HG03175 (cell line): ENCODE data around the gene PML.
A peak's percentile ranks its signal among the peaks of the same experiment; 100 is the strongest.

Experiments used
- ATAC-seq: cut with Tn5 transposase; IDR thresholded peaks from one replicate; pipeline ENCODE4 v1.9.1; 2021; ENCODE audit warnings: mild to moderate bottlenecking, moderate library complexity; ENCODE audit not compliant: unreplicated experiment

The PML gene

DNA sequence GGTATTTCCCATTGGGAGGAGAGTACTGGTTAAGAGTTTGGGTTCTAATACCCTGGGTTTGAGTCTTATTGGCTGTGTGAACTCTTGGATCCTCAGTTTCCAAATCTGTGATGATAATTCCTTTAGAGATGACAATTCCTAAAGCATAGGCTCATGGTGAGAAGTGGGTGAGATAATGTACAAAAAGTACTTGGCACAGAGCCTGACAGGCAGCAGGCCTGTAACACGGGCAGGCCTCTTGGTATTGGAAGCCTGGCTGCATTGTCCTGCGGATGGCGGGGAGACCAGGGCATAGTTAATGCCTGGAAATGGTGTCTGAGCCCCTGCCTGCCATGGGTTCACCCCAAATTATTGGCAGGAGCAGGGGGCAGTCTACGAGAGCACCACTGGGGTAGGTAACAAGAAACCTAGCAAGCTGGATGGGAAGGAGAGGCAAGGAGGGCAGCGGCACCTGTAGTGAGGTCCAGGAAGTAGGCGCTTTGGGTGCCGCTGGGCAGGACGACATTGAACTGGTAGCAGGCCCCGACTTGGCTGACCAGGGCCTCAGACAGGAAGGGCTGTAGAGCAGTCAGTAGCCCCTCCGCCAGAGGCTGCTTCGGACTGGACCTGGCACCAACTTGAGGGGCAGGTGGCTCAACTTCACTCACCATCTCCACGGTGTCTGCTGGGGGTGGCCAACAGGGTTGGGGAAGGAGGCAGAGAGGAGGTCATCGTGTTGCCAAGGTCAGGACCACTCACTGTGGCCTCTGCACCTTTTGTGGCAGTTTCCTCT is 10.1 kb upstream of the PML start:
- no peak for ATAC-seq

DNA sequence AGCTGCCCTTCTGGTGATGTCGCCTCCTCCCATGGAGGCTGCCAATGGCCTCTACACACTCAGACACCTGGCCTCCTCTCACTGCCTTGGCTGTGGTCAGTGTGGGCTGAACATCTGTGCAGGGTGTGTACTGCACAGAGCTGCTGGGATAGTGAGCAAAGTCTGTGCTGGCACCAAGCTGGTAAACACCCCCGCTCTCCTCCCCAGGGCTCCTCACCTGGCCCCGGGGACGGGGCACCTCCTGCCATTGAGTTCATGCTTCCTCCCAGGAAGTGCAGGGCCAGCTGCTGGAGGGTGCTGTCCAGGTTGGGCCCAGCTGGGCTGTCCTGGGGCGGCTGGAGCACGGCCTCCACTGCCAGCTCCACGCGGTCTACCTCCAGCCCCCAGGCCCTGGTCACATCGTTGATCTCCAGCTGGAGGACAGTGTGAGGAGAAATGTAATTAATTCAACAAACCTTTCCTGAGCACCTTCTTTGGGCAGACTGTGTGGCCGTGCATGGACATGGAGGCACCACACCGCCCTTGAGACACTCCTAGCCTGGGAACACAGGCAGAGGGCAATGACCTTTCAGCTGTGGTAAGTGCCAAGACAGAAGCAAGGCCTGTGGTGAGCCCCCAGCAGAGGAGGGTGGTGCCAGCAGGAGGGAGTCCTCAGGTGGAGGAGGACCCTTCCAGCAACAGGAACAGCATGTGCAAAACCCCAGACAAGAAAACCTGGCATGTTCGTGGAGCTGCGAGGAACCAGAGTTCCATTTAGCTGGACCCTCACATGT is 9.2 kb upstream of the PML start:
- no peak for ATAC-seq

DNA sequence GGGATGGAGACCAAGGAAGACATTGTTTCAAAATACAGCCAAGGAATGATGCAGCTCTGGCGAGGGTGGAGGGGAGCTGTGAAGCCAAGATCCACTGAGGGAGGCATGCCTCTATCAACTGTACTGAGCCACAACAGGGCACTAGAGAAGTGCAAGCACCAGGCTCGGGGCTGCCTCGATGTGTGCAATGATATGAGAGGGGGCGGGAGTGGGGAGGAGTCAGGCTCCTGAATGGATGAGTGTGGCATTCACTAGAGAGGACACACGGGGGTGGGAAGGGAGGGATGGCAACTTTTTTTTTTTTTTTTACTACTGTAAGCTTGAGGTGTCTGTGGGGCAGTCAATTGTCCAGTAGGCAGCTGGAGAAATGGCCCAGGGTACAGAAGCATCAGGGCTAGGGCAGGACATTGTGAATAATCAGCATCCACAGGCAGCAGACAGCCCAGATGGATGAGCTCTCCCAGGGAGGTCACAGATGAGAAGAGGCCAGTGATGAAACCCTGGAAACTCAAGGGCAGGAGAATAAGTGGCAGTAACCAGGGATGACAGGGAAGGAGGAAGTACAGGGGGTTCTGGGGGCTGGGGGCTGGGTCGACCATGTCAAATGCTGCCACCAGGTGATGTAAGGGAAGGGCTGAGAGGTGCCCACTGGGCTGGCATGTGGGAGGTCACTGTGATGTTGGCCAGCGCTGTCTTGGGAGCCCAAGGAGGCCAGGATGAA is 8.3 kb upstream of the PML start:
- no peak for ATAC-seq

DNA sequence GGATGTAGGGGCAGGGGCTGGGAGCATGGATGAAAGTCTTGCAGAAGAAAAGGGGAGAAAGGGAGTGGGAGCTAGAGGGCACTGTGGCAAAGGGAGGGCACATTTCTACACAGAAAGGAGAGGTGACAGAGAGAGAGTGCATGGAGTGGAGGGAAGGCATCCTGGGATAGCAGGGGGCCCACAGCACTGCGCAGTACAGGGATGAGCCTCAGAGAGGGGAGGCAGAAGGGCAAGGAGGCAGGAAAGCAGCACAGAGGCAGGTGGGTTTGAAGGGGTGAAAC is 7.8 kb upstream of the PML start:
- ATAC-seq = no peak

DNA sequence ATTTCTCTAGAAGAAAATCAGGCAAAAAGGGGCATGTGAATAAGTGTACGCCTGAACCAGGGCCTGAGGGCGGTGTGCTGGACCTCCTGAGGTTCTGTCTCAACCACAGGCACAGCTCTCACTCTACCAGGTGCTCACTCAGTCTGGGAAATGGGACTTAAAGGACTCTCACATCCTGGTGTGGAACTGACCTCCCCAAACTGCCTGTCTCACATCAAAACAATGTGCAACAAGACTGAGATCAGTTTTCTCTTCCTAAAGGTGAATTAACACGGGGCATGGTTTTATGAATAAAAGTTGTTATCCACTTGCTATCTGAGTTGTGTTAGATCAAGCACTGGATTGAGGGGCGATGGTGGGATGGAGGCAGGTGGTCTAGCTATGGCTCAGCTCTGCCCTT is 7.3 kb upstream of the PML start:
- no peak for ATAC-seq

DNA sequence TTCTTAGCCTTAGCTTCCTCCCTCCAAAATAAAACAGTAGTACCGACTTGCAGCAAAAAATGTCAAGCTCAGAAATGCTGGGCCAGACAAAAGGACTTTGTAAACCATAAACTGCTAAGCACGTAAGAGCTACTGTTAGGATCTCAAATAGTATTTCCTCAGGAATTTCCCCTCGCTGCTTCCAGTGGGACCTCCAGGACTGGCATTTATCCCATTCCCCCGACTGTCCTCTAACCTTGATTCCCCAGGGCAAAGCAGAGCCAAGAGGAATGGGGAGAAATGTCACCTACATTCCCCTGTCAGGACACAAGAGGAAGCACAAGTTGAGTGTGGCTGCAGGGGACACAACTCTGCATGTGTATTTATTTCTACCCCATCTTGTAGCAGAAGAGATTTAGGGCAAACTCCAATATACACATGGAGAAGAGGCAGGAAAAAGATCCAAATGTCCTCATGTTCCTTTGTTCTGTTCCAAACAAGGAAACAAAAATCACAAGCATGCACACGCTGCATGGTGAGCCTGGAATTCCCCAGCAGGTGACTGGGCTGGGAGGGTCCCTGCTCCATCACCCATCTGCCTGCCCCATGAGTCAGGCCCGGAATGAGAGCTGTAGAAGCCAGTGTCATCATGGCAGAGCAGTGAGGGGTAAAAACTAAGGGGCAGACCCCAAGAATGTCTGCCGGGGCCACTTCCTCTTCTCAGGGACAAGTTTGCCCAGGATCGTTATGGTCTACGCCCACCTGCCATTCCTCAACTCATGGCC is 6.7 kb upstream of the PML start:
- no peak for ATAC-seq

DNA sequence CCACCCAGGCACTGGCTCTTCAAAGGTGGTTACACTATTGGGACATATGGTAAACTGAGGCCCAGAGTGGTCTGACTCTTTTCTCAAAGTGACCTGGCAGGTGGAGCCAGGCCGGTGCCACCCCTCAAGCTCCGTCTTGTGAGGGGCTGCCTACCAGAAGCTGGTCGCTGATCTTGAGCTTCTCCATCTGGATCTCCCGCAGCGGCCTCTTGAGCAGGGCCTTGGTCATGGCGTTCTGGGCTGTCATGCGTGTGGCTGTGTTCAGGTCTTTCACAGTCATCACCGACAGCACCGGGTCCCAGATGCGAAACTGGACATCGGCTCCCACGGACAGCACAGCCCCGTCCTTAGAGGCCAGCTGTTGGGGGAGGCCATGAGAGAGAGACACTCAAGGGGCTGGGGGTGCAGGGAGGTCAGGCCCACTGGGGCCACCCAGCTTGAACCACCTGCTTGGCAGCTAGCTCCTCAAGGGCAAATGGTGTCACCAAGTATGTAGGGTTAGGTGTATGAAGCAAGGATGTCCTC is 6.0 kb upstream of the PML start:
- no peak for ATAC-seq

DNA sequence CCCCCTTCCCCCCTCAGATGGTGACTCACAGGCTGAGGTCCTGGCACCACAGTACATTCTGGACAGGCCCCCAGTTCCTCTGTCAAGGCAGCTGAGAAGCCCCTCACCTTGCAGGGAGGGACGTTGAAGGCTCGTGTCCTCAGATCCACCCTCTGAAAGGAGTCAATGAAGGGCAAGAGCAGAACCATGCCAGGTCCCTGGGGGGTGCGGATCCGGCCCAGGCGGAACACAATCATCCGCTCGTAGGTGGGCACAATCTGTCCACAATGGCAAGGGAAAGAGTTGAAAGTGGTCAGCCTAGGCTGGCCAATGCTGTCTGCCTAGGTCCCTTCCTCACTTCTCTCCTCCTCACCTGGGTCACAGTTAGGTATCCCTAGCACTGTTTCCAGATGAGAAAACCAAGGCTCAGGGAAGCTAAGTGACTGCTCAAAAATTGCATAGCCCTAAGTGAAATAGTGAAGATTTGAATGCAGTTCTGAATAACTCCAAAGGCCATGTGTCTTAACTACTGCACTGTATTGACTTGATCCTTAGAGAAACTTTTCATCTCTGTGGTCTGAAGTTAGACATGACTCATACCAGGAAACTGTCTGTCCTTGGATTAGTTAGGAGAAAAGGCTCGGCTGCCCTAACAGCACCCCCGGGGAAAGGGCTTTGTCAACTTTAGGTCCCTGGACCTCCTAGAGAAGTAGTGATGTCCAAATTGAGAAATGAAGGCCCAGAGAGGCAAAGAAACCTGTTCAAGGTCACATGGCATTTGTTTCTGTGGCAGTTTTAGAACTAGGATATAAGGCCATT is 5.3 kb upstream of the PML start:
- ATAC-seq = no peak

DNA sequence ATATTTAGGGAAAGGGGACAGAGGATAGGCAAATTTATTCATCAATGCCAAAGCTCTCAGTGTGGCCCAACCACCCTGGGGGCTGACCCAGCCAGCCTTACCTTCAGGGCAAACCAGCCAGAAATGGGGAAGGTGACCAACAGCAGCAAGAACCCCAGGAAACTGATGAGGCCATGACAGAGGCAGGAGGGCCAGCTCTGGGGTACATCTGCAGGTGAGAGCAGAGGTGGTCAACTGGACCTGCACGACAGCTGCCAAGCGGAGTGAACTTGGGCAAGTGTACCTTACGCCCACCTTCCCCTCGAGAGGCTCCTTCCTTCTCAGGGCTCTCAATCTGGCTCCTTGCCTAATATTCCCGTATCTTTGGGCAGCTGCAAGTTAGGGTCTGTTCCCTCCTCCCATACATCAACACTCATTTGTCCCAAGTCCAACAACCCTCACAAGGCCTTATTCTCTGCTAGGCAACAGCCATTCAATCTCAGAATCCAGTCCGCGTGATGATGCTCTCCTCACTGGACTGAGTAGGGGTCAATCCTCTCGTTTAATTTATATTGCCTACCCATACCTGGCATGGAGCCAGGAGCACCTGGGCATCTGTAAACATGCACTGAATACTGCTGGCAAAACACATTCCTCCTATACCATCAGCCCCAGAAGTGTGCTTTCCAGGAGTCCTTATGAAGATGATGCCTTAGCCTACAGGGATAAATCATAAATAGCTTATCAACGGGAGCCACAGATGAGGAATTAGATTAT is 4.1 kb upstream of the PML start:
- no peak for ATAC-seq

DNA sequence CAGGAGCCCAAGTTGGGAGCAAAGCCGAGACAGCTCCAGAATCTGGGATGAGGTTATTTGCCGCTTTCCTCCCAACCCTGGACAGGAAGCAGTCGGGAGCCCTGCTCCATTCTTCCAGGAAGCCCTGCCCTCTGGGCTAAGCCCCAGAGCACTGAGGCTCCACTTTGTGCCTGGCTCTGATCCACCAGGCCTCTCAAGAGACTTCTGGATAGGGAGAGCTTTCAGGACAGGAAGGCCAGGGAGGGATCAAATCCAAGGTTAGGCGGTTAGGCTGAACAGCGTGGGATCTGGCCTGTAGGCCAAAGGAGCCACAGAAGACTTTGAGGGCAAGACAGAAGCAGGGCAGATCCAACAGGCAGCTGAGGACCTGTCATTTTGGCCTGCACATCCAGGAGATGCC is 3.3 kb upstream of the PML start:
- no peak for ATAC-seq

DNA sequence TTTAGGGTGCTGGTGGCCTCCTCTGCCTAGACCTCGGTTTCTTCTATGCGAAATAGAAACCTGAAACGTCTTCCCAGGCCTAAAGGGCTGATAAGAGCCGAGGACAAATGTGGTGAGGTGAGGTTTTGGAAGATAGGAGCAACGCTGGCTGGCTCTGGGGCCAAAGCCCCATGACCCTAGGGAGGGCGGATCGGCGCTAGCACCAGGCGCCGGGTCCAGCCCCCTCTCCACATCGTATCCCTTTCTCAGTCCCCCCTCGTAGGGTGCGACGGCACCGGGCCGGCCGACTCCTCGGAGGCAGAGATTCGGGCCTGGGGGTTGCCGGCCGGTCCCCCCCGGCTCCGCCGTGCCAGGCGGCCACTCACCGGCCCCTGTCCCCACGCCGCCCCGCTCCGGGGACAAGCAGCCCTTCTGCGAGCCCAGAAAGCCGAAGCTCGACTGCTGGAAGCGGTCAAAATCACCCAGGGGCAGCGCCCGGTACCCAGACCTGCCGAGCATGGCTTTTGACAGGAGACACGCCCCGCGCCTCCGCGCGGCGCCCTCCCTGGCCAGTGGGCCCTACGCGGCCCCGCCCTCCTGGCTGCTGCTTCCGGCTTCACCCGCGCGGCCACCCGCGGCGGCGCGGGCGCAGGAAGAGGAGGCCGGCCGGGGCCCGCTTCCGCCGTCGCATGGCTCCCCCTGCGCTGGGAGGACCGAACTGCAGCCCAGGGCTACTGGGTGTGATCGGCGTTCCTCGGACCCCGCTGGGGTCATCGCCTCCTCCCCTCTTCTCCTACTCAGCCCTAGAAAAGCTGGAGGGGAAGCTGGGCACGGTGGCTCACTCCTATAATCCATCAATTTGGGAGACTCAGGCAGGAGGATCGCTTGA is 2.6 kb upstream of the PML start, which contains the start of gene STOML1:
Gene STOML1, minus strand, starts transcription at position 570 of the 868 bp plus-strand sequence. Its CDS starts 72 bp downstream, at position 498.
- ATAC-seq = peak; percentile 74

DNA sequence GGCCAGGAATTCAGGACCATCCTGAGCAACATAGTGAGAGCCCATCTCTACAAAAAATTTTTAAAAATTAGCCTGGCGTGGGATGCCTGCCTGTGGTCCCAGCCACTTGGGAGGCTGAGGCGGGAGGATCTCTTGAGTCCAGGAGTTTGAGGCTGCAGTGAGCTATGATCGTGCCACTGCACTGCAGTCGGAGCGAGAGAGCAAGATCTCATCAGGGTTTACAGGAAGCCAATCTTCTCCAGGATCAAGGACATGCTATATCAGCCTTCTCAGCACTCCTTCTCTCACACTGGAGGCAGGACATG is 2.0 kb upstream of the PML start:
- no peak for ATAC-seq

DNA sequence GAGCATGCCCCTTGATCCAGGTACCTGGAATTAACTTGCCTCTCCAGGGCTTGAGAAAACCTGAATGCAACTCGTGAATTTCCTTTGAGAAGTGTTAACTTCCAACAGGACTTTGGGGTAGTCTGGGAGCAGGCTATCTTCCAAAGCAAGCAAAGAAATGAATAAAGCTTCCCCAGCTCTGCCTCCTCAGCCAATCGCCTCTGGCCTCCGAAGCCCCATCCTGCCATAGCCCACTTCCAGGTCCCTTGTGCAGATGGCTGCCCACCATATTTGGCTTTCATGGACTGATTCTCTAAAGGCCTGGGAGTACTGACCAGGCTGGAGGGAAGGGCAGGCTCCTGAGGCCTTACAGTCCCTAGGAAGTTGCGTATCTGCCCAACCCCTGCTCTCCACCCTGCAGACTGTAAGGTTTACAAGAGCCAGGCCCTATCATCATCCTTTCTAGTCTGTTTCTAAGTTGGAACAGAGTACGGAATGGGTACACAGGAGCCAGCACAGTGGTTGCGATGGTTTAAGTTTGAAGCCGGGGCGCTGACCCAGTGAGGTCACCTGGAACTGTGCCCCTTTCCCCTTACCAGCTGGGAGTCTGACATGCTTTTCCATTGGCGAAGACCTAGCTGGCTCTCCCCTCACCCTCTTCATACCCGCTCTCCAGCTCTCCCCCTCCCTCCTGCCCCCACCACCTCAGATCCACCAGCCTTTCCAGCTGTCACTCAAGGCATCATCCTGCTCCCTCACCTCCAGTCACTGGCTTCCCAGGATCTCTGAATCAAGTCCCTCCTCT is 1.1 kb upstream of the PML start:
- no peak for ATAC-seq

DNA sequence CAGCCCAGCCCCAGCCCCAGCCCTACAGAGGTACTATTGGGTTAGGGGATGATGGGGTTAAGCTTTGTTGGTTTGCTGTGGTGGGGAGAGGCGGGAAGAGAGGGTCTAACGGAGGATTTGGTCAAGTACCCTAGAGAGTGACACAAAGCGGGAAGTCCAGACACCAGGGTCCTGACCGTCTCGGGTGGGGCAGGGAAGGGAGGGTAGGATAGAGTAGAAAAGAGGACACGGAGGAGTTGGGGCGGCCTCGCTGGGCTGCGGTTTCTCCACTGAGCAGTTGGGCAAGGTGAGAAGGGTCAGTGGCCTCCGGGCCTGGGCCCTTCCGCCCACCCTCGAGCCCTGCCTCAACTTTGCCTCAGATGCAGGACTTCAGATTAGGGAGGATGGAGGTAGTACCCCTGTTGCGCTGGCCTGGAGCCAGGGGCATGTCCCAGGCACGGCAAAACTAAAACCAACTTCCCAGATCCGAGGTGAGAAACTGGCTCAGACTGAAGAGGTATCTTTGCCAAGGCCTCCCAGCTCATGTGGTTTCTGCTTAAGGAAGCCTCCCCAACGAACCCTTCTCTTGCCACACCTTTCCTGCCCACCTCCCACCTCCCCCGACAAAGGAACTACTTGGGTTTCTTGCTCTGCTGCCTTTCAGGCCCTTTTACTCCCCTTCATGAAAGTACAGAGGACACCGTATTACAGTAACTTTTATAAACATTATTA is 551 bp downstream of the PML start:
- ATAC-seq = no peak

DNA sequence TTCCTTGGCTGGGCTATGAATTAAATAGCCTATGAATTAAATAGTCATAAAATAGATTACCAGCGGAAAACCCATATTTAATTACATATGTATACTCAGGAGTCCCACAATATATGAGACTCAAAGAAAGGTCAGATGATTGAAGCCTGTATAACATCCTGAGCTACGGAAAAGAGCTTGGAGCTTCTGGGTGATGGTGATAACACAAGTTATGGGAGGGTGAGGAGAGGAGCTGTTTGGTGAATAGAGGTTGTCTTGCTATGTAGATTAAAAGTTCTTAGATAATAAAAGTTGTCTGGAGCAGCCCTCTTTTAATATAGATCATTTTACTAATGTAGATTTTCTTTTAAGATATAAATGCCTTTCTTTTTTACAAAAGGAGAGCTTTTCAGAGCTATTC is 1.8 kb downstream of the PML start:
- ATAC-seq = no peak

DNA sequence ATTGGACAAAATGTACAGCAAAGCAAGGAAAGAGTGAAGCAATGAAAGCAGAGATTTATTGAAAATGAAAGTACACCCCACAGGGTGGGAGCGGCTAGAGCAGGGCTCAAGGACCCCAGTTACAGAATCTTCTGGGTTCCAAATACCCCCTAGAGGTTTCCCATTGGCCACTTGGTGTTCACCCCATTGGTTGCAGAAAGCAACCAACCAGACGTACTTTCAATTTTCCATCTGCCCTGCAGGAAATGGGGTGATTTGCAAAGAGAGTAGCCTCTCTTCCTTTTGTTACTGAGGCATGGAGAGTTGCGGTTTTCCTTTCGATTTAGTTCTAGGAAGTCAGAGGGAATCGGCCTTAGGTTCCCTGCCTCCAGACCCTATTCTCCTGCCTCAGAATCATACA is 2.4 kb downstream of the PML start:
- no peak for ATAC-seq

DNA sequence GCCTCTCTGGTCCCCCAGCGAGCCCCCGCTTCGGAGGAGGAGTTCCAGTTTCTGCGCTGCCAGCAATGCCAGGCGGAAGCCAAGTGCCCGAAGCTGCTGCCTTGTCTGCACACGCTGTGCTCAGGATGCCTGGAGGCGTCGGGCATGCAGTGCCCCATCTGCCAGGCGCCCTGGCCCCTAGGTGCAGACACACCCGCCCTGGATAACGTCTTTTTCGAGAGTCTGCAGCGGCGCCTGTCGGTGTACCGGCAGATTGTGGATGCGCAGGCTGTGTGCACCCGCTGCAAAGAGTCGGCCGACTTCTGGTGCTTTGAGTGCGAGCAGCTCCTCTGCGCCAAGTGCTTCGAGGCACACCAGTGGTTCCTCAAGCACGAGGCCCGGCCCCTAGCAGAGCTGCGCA is 3.5 kb downstream of the PML start:
- no peak for ATAC-seq
